B cell (primary cell): ENCODE data around the gene OR6S1. TPM values are rescaled to one million over a fixed set of nuclear protein-coding genes. Genes with fewer than 3 reads are reported as not detected.
A peak's percentile ranks its signal among the peaks of the same experiment; 100 is the strongest.

Source experiments
- ATAC-seq: fragments of 200-7000 bp; cut with Tn5 transposase; one replicate; pipeline ENCODE4 v1.10.0; 2021; ENCODE audit warnings: low read depth, mild to moderate bottlenecking, moderate number of reproducible peaks, moderate library complexity
- CTCF ChIA-PET: fragments of 350-600 bp; sonication (Branson Sonifier 250); formaldehyde crosslinking; loops from one replicate; lab custom pipeline; 2021; ENCODE audit warnings: antibody characterized with exemption, inconsistent platforms; lab: Charles Lee
- POLR2A ChIA-PET: fragments of 350-600 bp; sonication (Branson Sonifier 250); formaldehyde crosslinking; loops from one replicate; lab custom pipeline; 2021; ENCODE audit warnings: antibody characterized with exemption; lab: Charles Lee
- DNase-seq: peaks from one replicate; pipeline ENCODE4 v3.0.0; 2013
- H2AFZ ChIP-seq: 2 replicates; pipeline ENCODE4 v1.6.1; 2012; ENCODE audit warnings: mild to moderate bottlenecking, low read depth, low read length; ENCODE audit not compliant: insufficient read depth, poor library complexity, severe bottlenecking
- H3K27ac ChIP-seq, 2 donors: 1 replicate in 1 of 2; 2 replicates in 1 of 2; pipeline ENCODE4 v1.5.1; 2012 to 2013; ENCODE audit warnings: low read length in 2 of 2, mild to moderate bottlenecking in 2 of 2, moderate library complexity in 1 of 2
- H3K27me3 ChIP-seq, 4 experiments: fragments of 200-600 bp in 1 of 4; sonication (generic) in 1 of 4; replicated peaks in 1 of 4; 1 replicate in 2 of 4; 2 replicates in 2 of 4; pipeline versions ENCODE4 v1.6.1 to v1.7.0; 2013 to 2016; ENCODE audit warnings: low read length in 3 of 4, mild to moderate bottlenecking in 2 of 4, mixed read lengths in 1 of 4, moderate library complexity in 1 of 4; ENCODE audit not compliant: insufficient read depth in 4 of 4, control insufficient read depth in 3 of 4; ENCODE audit errors: control extremely low read depth in 1 of 4
- H3K36me3 ChIP-seq, 2 experiments: replicated peaks in 1 of 2; 1 replicate in 1 of 2; 2 replicates in 1 of 2; pipeline versions ENCODE4 v1.6.1 to v1.7.1; 2013; ENCODE audit warnings: low read length in 1 of 2; ENCODE audit not compliant: insufficient read depth in 2 of 2, control insufficient read depth in 1 of 2; ENCODE audit errors: control extremely low read depth in 1 of 2, extremely low read depth in 1 of 2
- H3K4me1 ChIP-seq, 2 donors: fragments of 200-600 bp in 1 of 2; sonication (generic) in 1 of 2; 1 replicate in 1 of 2; 2 replicates in 1 of 2; pipeline versions ENCODE4 v1.5.1 to v1.6.1; 2013 to 2017; ENCODE audit warnings: low read length in 2 of 2; ENCODE audit not compliant: control insufficient read depth in 2 of 2, insufficient read depth in 2 of 2
- H3K4me2 ChIP-seq: replicated peaks from 2 replicates; pipeline ENCODE3; 2012; ENCODE audit warnings: mild to moderate bottlenecking, low read depth, low read length; ENCODE audit not compliant: poor library complexity, severe bottlenecking
- H3K4me3 ChIP-seq, 5 experiments: fragments of 200-600 bp in 1 of 5; sonication (generic) in 1 of 5; 1 replicate in 3 of 5; 2 replicates in 2 of 5; pipeline versions ENCODE4 v1.5.1 to v1.7.0; 2011 to 2016; ENCODE audit warnings: low read length in 4 of 5, mild to moderate bottlenecking in 4 of 5, low read depth in 2 of 5, control low read depth in 1 of 5, moderate library complexity in 1 of 5; ENCODE audit not compliant: insufficient read depth in 1 of 5; ENCODE audit errors: control extremely low read depth in 1 of 5, extremely low read depth in 1 of 5
- H3K79me2 ChIP-seq: fragments of 200-600 bp; sonication (generic); one replicate; pipeline ENCODE4 v1.6.0; 2016; ENCODE audit warnings: low read length; ENCODE audit not compliant: control insufficient read depth, insufficient read depth
- H3K9ac ChIP-seq: fragments of 200-600 bp; sonication (generic); 2 replicates; pipeline ENCODE4 v1.6.1; 2017; ENCODE audit warnings: mild to moderate bottlenecking, low read length, moderate library complexity
- H3K9me3 ChIP-seq, 3 donors: one replicate each; pipeline versions ENCODE4 v1.6.1 to v1.7.1; 2013; ENCODE audit warnings: low read length in 2 of 3; ENCODE audit not compliant: control insufficient read depth in 2 of 3, insufficient read depth in 1 of 3; ENCODE audit errors: control extremely low read depth in 1 of 3
- H4K20me1 ChIP-seq: 2 replicates; pipeline ENCODE4 v1.6.0; 2012; ENCODE audit warnings: mild to moderate bottlenecking, low read length; ENCODE audit not compliant: insufficient read depth, control insufficient read depth, poor library complexity, severe bottlenecking
- H3K27ac Mint-ChIP-seq: one replicate; pipeline ENCODE4 v1.8.0; 2021; ENCODE audit warnings: mixed read lengths
- H3K27me3 Mint-ChIP-seq: one replicate; pipeline ENCODE4 v1.8.0; 2021; ENCODE audit warnings: mixed read lengths
- H3K4me1 Mint-ChIP-seq: one replicate; pipeline ENCODE4 v1.8.0; 2021; ENCODE audit warnings: mixed read lengths
- H3K4me3 Mint-ChIP-seq: one replicate; pipeline ENCODE4 v1.8.0; 2021; ENCODE audit warnings: mixed read lengths
- H3K9me3 Mint-ChIP-seq: one replicate; pipeline ENCODE4 v1.8.0; 2022; ENCODE audit warnings: mixed read lengths; ENCODE audit not compliant: insufficient read depth
- EZH2 ChIP-seq: IDR thresholded peaks from 2 replicates; pipeline ENCODE4 v1.6.1; 2012; ENCODE audit warnings: borderline replicate concordance, low read depth, mild to moderate bottlenecking, moderate library complexity, low read length; ENCODE audit not compliant: insufficient read depth, poor library complexity, severe bottlenecking
- WGBS: methylation state at CpG from one replicate; pipeline ENCODE4 v1.1.5; 2013; ENCODE audit warnings: missing lambda C conversion rate; ENCODE audit not compliant: insufficient coverage; 5-methylcytosine and 5-hydroxymethylcytosine counted together
- intact Hi-C: fragments of 100-400 bp; cut with micrococcal nuclease; formaldehyde crosslinking; loops from one replicate; pipeline ENCODE4 v1.10.0; 2022
- polyA plus RNA-seq: library from polyadenylated mRNA; depleted of rRNA; stranded (reverse); fragments of >200 nt; gene quantifications from 2 replicates; pipeline ENCODE4 v1.2.3, GENCODE V29; 2012
- total RNA-seq, 2 donors: library from RNA; stranded (reverse); fragments of 120-200 nt in 1 of 2; gene quantifications; 1 replicate in 1 of 2; 2 replicates in 1 of 2; pipeline versions ENCODE4 v1.2.3 to v1.2.4, GENCODE V29; 2013 to 2022
- TF ChIP-seq, protein P1 (sequence below): fragments of 200-600 bp; IDR thresholded peaks from one replicate; pipeline ENCODE4 v1.8.0; 2022; ENCODE audit warnings: antibody characterized with exemption, mild to moderate bottlenecking

The OR6S1 gene
- total and polyA plus RNA-seq, 2 donors (not counting 1 experiment from before 2014, with no cell fraction given), result 0.16 TPM; not detected in 1

DNA sequence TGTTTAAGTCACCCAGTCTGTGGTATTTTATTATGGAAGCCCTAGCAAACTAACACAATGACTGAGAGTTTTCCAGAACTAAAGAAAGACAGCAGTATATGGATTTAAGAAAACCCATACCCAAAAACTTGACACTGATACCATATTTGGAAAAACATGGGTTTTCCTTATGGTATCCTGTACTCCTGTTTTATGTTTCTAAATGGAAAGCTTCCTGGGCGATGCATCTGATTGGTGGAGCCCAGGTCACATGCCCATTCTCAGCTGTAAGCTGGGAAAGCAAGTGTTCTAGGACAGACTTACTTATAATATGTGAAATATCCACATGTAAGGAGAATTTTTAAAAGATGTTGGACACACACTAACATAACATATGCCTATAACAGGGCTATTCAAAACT lies 38.4 kb upstream of the OR6S1 start:
- Histone ChIP-seq H3K27ac (no peak overlapping the region), H3K27me3 (no peaks in the 10 kb centered on the region), H3K4me1 (peaks cover 31 to 45% of the 10 kb centered on the region in 2 donors), H3K79me2 (no peaks in the 10 kb centered on the region), H3K4me2 (peak overlapping the region; percentile 76), H3K36me3 (no peaks in the 10 kb centered on the region), H2AFZ (no peak overlapping the region), H3K9me3 (no peaks in the 10 kb centered on the region), H3K4me3 (no peak overlapping the region), H4K20me1 (no peaks in the 10 kb centered on the region), H3K9ac (no peak overlapping the region)
- Mint-ChIP-seq H3K27ac (no peak overlapping the region), H3K27me3 (no peaks in the 10 kb centered on the region), H3K4me3 (no peak overlapping the region), H3K4me1 (peaks cover 17% of the 10 kb centered on the region), H3K9me3 (no peaks in the 10 kb centered on the region)
- CTCF ChIA-PET, result interaction anchor here (0.5 to 20.0 kb wide), 12 partner anchors 9 to 266 kb away, joined by 3 to 445 read pairs (median 14); partner anchors contain the start of gene TEP1
- TF ChIP-seq, protein P1, sequence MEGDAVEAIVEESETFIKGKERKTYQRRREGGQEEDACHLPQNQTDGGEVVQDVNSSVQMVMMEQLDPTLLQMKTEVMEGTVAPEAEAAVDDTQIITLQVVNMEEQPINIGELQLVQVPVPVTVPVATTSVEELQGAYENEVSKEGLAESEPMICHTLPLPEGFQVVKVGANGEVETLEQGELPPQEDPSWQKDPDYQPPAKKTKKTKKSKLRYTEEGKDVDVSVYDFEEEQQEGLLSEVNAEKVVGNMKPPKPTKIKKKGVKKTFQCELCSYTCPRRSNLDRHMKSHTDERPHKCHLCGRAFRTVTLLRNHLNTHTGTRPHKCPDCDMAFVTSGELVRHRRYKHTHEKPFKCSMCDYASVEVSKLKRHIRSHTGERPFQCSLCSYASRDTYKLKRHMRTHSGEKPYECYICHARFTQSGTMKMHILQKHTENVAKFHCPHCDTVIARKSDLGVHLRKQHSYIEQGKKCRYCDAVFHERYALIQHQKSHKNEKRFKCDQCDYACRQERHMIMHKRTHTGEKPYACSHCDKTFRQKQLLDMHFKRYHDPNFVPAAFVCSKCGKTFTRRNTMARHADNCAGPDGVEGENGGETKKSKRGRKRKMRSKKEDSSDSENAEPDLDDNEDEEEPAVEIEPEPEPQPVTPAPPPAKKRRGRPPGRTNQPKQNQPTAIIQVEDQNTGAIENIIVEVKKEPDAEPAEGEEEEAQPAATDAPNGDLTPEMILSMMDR, result no peak
- no peak for TF ChIP-seq EZH2
- WGBS, result 100% methylated on average over 1 of the region's 1 CpG
- peak; percentile 35 for DNase-seq
- POLR2A ChIA-PET, result interaction anchor here (5.8 kb wide), 1 partner anchor 12 kb away, joined by 42 read pairs; no protein-coding TSS in a partner anchor
- no peak for ATAC-seq
- intact Hi-C loops, result loop anchor here (2.0 to 5.0 kb wide), 2 partner anchors 267 to 292 kb away; partner anchors contain the start of gene TEP1

DNA sequence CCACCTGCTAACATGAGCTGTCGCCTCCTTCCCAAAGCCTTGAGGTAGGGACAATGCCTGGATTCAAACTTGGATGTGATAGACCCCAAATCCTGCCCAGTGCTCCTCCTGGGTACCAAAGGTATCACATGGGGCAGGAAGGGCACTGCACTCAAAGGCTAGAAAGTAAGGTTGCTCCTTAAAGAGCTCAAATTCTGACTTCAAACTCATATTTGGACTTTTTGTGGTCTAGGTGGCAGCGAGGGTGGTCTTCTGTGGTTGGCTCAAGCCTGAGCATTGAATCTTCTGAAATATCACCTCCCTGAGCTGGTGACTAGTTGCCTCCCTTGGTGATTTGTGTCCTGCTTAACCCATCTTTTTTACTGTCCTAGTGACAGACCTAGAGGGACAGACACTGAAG lies 34.6 kb upstream of the OR6S1 start:
- Mint-ChIP-seq H3K27me3 (no peaks in the 10 kb centered on the region), H3K4me3 (no peak overlapping the region), H3K4me1 (peaks cover 24% of the 10 kb centered on the region), H3K9me3 (no peaks in the 10 kb centered on the region), H3K27ac (no peak overlapping the region)
- H3K27me3 ChIP-seq, result no peaks in the 10 kb centered on the region
- no peak for ATAC-seq
- no peak for DNase-seq
- no peak overlapping the region for H3K27ac ChIP-seq
- H2AFZ ChIP-seq, result no peak overlapping the region
- H3K79me2 ChIP-seq, result peaks cover 6% of the 10 kb centered on the region
- ChIA-PET CTCF (interaction anchor here (0.9 to 2.8 kb wide), 5 partner anchors 10 to 263 kb away, joined by 3 to 17 read pairs (median 3); partner anchors contain the start of gene TEP1), POLR2A (no interaction called here)
- H3K4me1 ChIP-seq, result peaks cover 28 to 30% of the 10 kb centered on the region in 2 donors
- intact Hi-C loops, result no loop called here
- no CpG with 5 or more reads among the region's 2 CpGs for WGBS
- no peak overlapping the region for H3K4me2 ChIP-seq
- H3K36me3 ChIP-seq, result no peaks in the 10 kb centered on the region
- H4K20me1 ChIP-seq, result no peaks in the 10 kb centered on the region
- H3K9ac ChIP-seq, result no peak overlapping the region
- no peak overlapping the region for H3K4me3 ChIP-seq
- TF ChIP-seq EZH2, result no peak
- TF ChIP-seq, protein P1, result no peak
- no peaks in the 10 kb centered on the region for H3K9me3 ChIP-seq
